ENCODE results near the gene SIGLEC6.
A peak's percentile ranks its signal among the peaks of the same experiment; 100 is the strongest.

Gene SIGLEC6

GRCh38 chr19:51479531-51480331, 51.7 kb downstream of the SIGLEC6 start:
- no peak for DNase-seq (ENCODE audit: low read depth)
- no peak for TF ChIP-seq CTCF (IDR thresholded peaks at IDR 0.05; ENCODE audit: insufficient read depth, low read depth, low read length, missing control alignments)

GRCh38 chr19:51478381-51479234, 52.9 kb downstream of the SIGLEC6 start, which contains the start of gene CEACAM18:
CEACAM18 (plus strand) TSS chr19:51478539.
- DNase-seq (ENCODE audit: low read depth), result no peak
- no peak for TF ChIP-seq CTCF (IDR thresholded peaks at IDR 0.05; ENCODE audit: insufficient read depth, low read depth, low read length, missing control alignments)
- H3K4me3 ChIP-seq (ENCODE audit: low read depth, low read length), result no peak within 1 kb of the TSS

More at GRCh38 chr19:51479531-51480331, 51.7 kb downstream of the SIGLEC6 start:
- H3K4me3 ChIP-seq (ENCODE audit: low read depth, low read length), result no peak overlapping the region

- no peak overlapping the region for H3K4me3 ChIP-seq (ENCODE audit: low read depth, low read length)
- TF ChIP-seq CTCF (IDR thresholded peaks at IDR 0.05; ENCODE audit: insufficient read depth, low read depth, low read length, missing control alignments), result no peak
- no peak for DNase-seq (ENCODE audit: low read depth)
Measured at GRCh38 chr19:51477344-51477743, 54.1 kb downstream of the SIGLEC6 start.

- no peak for TF ChIP-seq CTCF (IDR thresholded peaks at IDR 0.05; ENCODE audit: insufficient read depth, low read depth, low read length, missing control alignments)
- no peak for DNase-seq (ENCODE audit: low read depth)
- no peak overlapping the region for H3K4me3 ChIP-seq (ENCODE audit: low read depth, low read length)
Measured at GRCh38 chr19:51476164-51476563, 55.3 kb downstream of the SIGLEC6 start.

GRCh38 chr19:51473009-51473707, 58.3 kb downstream of the SIGLEC6 start:
- peak; percentile 83 for DNase-seq (ENCODE audit: low read depth)

More at GRCh38 chr19:51473009-51473707, 58.3 kb downstream of the SIGLEC6 start:
- no peak overlapping the region for H3K4me3 ChIP-seq (ENCODE audit: low read depth, low read length)
- TF ChIP-seq CTCF (IDR thresholded peaks at IDR 0.05; ENCODE audit: insufficient read depth, low read depth, low read length, missing control alignments), result peak; percentile 84

Data from GM12865 (cell line).